Type B pancreatic cell (in vitro differentiated cells): ENCODE measurements around the gene PRG3. TPM values are rescaled to one million over a fixed set of nuclear protein-coding genes. Genes with fewer than 3 reads are reported as not detected.

Source experiments
- DNase-seq: peaks from one replicate; pipeline ENCODE4 v3.0.0; 2021; ENCODE audit warnings: mixed read lengths; ENCODE audit not compliant: unreplicated experiment; ENCODE audit errors: extremely low spot score
- H3K27ac Mint-ChIP-seq: 2 replicates; pipeline ENCODE4 v1.8.0; 2021; ENCODE audit warnings: mild to moderate bottlenecking, mixed read lengths
- H3K27me3 Mint-ChIP-seq: 2 replicates; pipeline ENCODE4 v1.8.0; 2021; ENCODE audit warnings: mixed read lengths
- H3K36me3 Mint-ChIP-seq: 2 replicates; pipeline ENCODE4 v1.8.0; 2021; ENCODE audit warnings: mixed read lengths
- H3K4me1 Mint-ChIP-seq: one replicate; pipeline ENCODE4 v1.8.0; 2021; ENCODE audit warnings: mixed read lengths; ENCODE audit not compliant: unreplicated experiment
- H3K4me3 Mint-ChIP-seq: 2 replicates; pipeline ENCODE4 v1.8.0; 2021; ENCODE audit warnings: mild to moderate bottlenecking, mixed read lengths
- H3K9me3 Mint-ChIP-seq: 2 replicates; pipeline ENCODE4 v1.8.0; 2021; ENCODE audit warnings: mixed read lengths
- total RNA-seq: library from RNA; stranded (reverse); gene quantifications from 2 replicates; pipeline ENCODE4 v1.2.1, GENCODE V29; 2021; ENCODE audit warnings: low replicate concordance
- TF ChIP-seq, protein P1 (sequence below): fragments of 200-600 bp; sonication (generic); conservative IDR thresholded peaks from 2 replicates; pipeline ENCODE4 v1.5.0; 2021; ENCODE audit warnings: antibody characterized with exemption, mild to moderate bottlenecking

Gene PRG3
- total RNA-seq, 1 donor from 2014 or later, result not detected

DNA sequence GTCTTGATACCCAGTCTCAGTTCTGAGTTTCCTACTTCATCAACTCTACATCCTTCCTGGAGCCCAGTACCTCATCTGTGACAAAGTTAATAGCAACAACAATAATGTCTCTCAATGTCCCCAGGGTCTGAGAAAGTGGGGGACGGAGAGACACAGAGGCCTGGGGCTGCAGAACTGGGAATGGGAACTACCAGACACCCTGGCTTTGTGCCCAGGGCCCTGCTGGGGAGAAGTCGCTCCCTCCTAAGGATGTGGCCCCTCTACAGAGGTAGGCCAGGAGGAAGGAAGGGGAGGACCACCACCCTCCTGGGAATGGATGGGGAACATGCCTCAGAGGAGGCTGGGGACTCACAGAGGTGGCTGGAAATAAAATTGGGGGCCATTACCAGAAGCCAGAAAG is 5.5 kb downstream of the PRG3 start:
- H3K4me3 Mint-ChIP-seq, result no peak overlapping the region
- H3K27me3 Mint-ChIP-seq, result peaks cover 32% of the 10 kb centered on the region
- no peak overlapping the region for H3K27ac Mint-ChIP-seq
- H3K36me3 Mint-ChIP-seq, result no peaks in the 10 kb centered on the region
- DNase-seq, result no peak
- no peaks in the 10 kb centered on the region for H3K9me3 Mint-ChIP-seq
- no peaks in the 10 kb centered on the region for H3K4me1 Mint-ChIP-seq
- TF ChIP-seq, protein P1, sequence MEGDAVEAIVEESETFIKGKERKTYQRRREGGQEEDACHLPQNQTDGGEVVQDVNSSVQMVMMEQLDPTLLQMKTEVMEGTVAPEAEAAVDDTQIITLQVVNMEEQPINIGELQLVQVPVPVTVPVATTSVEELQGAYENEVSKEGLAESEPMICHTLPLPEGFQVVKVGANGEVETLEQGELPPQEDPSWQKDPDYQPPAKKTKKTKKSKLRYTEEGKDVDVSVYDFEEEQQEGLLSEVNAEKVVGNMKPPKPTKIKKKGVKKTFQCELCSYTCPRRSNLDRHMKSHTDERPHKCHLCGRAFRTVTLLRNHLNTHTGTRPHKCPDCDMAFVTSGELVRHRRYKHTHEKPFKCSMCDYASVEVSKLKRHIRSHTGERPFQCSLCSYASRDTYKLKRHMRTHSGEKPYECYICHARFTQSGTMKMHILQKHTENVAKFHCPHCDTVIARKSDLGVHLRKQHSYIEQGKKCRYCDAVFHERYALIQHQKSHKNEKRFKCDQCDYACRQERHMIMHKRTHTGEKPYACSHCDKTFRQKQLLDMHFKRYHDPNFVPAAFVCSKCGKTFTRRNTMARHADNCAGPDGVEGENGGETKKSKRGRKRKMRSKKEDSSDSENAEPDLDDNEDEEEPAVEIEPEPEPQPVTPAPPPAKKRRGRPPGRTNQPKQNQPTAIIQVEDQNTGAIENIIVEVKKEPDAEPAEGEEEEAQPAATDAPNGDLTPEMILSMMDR, result no peak

DNA sequence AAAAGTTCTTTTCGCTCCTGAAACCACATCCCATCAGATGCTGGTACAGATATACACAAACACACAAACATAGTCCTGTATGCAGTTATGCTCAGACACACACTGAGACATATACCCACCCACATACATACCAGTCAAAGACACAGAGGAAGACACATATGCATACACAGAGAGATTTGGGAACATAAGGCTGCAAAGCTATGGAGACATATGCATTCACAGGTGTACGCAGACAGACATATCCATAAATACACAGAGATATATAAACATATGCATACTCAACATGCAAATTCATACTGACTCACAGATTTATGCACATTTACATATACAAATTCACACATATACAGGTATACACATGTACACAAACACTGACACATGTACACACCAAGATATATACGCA is 6.0 kb downstream of the PRG3 start:
- no peak overlapping the region for H3K27ac Mint-ChIP-seq
- no peaks in the 10 kb centered on the region for H3K9me3 Mint-ChIP-seq
- no peak for DNase-seq
- H3K36me3 Mint-ChIP-seq, result no peaks in the 10 kb centered on the region
- peaks cover 29% of the 10 kb centered on the region for H3K27me3 Mint-ChIP-seq
- no peaks in the 10 kb centered on the region for H3K4me1 Mint-ChIP-seq
- TF ChIP-seq, protein P1, result no peak
- no peak overlapping the region for H3K4me3 Mint-ChIP-seq

DNA sequence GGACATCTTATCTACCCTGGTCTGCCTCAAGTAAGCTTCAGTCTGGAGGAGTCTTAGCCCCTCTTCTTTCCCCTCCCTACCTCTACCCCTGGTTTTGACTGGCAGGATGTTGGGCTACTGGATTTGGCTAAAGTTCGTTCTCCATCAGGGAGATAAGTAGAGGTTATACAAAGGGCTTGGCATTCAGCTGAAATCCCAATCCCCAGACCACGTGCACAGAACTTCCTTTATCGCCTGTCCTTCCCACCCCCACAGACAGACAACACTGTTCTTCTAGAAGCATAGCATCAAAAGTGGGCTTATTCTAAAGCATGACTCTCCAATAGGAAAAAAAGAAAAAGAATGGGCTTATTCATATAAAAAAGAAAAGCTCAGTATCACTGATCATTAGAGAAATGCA is 7.8 kb downstream of the PRG3 start:
- TF ChIP-seq, protein P1, result no peak
- H3K36me3 Mint-ChIP-seq, result no peaks in the 10 kb centered on the region
- DNase-seq, result no peak
- H3K9me3 Mint-ChIP-seq, result no peaks in the 10 kb centered on the region
- H3K27ac Mint-ChIP-seq, result no peak overlapping the region
- H3K4me3 Mint-ChIP-seq, result no peak overlapping the region
- H3K27me3 Mint-ChIP-seq, result peaks cover 17% of the 10 kb centered on the region
- no peaks in the 10 kb centered on the region for H3K4me1 Mint-ChIP-seq

DNA sequence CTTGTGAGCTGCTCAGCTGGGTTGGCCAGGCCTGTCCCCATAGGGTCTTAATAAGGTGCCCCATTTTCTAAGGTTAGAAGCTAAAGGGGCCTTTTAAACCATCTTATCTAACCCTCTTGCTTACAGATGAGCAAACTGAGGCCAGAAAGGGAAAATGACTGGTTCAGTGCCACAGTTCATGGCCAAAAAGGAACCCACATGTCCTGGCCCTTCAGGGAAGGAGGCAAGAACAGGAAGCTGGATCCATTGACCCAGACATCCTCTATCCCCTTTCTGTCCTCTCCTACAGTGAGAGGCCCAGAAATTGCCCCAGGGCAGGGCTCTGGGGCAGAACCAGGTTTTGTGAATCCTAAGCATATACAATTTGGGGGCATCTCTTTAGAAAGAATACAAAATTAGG is 10.0 kb downstream of the PRG3 start:
- H3K4me1 Mint-ChIP-seq, result no peaks in the 10 kb centered on the region
- H3K36me3 Mint-ChIP-seq, result no peaks in the 10 kb centered on the region
- H3K4me3 Mint-ChIP-seq, result no peak overlapping the region
- no peak for DNase-seq
- TF ChIP-seq, protein P1, result no peak
- no peak overlapping the region for H3K27ac Mint-ChIP-seq
- peaks cover 10% of the 10 kb centered on the region for H3K27me3 Mint-ChIP-seq
- no peaks in the 10 kb centered on the region for H3K9me3 Mint-ChIP-seq

DNA sequence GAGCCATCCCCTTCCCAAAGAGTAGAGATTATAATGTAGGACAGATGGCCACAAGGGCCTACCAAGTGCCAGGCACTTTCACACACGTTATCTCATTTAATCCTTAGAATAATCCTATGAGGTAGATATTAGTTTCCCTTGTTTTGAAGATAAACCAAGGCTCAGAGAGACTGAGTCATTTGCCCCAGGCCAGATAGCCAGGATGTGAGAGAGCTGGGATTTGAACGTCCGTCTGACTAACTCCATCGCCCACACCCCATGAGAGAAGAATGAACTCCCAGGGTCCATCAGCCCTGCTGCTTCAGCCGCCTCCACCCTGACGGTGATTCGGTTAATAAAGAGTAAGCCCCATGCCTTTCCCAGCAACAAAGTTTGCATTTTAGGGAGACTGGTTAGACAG is 10.7 kb downstream of the PRG3 start:
- H3K27ac Mint-ChIP-seq, result no peak overlapping the region
- no peaks in the 10 kb centered on the region for H3K4me1 Mint-ChIP-seq
- no peaks in the 10 kb centered on the region for H3K36me3 Mint-ChIP-seq
- peaks cover 13% of the 10 kb centered on the region for H3K27me3 Mint-ChIP-seq
- TF ChIP-seq, protein P1, result no peak
- DNase-seq, result no peak
- no peak overlapping the region for H3K4me3 Mint-ChIP-seq
- no peaks in the 10 kb centered on the region for H3K9me3 Mint-ChIP-seq

DNA sequence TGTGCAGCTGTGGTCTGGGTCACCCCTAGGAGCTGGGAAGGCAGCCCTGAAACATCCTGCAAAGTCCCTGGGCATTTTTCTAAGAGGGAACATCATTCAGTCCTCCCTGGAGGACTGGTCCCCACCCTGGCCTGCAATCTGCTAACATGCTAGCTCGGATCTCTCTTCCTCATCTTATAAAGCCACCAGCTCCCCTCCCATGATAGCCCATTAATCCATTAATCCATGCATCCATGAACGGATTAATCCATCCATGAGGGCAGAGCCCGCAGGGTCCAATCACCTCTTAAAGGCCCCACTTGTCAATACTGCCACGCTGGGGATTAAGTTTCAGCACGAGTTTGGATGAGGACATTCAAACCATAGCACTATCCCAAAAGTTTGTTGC is 12.1 kb downstream of the PRG3 start:
- H3K27me3 Mint-ChIP-seq, result peaks cover 18% of the 10 kb centered on the region
- TF ChIP-seq, protein P1, result no peak
- H3K4me3 Mint-ChIP-seq, result no peak overlapping the region
- no peak overlapping the region for H3K27ac Mint-ChIP-seq
- no peaks in the 10 kb centered on the region for H3K9me3 Mint-ChIP-seq
- H3K4me1 Mint-ChIP-seq, result no peaks in the 10 kb centered on the region
- DNase-seq, result no peak
- no peaks in the 10 kb centered on the region for H3K36me3 Mint-ChIP-seq
